ENCODE results near the gene OSBPL10. TPM values are rescaled to one million over a fixed set of nuclear protein-coding genes. Genes with fewer than 3 reads are reported as not detected.

The OSBPL10 gene
- total and polyA plus RNA-seq, 4 donors = 3.9 to 33.0 (median 13.1) TPM

DNA sequence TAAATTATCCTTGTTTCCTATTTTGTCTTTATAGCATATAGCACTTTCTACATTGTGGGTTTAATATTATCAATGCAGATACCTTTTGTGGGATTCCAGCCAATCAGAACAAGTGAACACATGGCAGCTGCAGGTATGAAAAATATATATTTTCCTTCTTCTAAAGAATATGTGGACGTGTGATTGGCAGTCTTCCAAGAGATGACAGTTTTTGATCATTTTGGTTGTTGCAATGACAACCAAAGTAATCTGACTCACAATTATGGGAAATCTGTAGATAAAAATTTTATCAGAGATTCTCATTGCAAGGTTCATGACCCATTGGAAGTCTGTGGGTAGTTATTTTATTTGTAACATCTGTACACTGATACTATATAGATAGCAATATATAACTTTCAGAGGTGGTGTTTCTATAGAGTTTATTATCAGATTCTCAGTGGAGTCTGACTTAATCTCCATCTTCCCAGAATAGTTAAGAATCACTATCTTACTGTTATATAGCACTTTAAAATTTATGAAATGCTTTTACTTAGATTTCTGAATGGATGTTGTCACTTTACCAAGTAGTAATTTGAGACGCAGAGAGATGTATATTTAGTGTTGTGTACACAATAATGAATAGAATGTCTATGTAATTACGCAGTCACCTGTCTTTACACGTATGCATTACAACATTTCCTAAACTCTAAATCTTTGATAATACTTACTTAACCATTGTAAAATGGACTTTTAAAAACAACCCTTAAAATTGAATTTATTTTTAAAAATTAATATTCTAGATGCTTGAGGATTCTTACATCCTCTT lies 365.8 kb downstream of the OSBPL10 start:
- H3K4me3 ChIP-seq = no peak overlapping the region
- WGBS, 2 donors = 72 to 77% methylated on average over 4 of the region's 4 CpGs
- DNase-seq = no peak
- no peaks in the 10 kb centered on the region for H3K9me3 ChIP-seq (ENCODE audit: control insufficient read depth in 4 of 4, insufficient read depth in 3 of 4, low read length in 3 of 4)
- no peak overlapping the region for H3K27ac ChIP-seq (ENCODE audit: low read depth in 1 of 2, low read length in 1 of 2)
- H3K27me3 ChIP-seq (ENCODE audit: control insufficient read depth in 3 of 3, insufficient read depth in 3 of 3, low read length in 2 of 3) = no peaks in the 10 kb centered on the region
- H3K4me1 ChIP-seq (ENCODE audit: control insufficient read depth in 5 of 5, insufficient read depth in 5 of 5, low read length in 5 of 5) = peaks cover 0 to 18% (median 0%) of the 10 kb centered on the region in 5 donors
- TF ChIP-seq CTCF (IDR thresholded peaks at IDR 0.05; ENCODE audit: control extremely low read depth, extremely low read depth) = no peak
- peaks cover 0 to 4% (median under 1%) of the 10 kb centered on the region in 4 donors for H3K36me3 ChIP-seq (ENCODE audit: control insufficient read depth in 4 of 4, insufficient read depth in 4 of 4, low read length in 4 of 4)
- ATAC-seq (ENCODE audit: insufficient read depth, low FRiP score) = no peak
- H3K9ac ChIP-seq (ENCODE audit: insufficient read depth in 1 of 2, low read length in 2 of 2) = no peak overlapping the region

DNA sequence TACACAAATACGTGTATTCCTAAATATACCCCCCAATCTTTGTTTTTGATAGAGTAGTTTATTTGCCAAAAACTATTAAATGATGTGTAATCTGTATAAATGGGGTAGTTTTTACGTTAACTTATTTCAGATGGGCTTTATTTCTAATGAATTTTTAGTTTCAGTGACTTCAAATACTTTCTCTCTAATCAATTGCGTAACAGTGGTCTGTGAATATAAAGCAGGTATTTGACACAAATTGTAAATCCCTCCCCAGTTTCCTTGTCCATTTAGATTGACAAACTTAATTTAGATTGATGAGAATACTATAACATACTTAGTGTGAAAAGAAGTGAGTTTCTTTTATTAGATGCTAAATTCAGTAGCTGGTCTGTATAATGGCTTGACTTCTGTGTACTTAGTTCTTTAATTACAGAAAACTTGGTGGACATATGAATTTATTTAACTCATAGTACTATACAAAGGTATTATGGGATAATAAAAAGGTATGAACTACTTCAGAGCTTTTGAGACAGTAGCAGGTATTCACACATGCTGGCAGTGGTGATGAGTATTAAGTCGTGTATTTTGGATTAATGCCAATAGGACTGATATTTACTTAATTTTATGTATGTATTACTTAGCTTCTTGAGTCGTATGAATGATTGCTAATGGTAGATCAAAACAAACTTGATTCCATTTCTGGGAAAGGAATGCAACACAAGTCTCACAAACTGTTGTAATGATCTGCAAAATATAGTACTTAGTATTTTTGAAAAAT lies 366.7 kb downstream of the OSBPL10 start:
- no peak for DNase-seq
- Histone ChIP-seq H3K4me1 (ENCODE audit: control insufficient read depth in 5 of 5, insufficient read depth in 5 of 5, low read length in 5 of 5) (peaks cover 0 to 18% (median 0%) of the 10 kb centered on the region in 5 donors), H3K27ac (ENCODE audit: low read depth in 1 of 2, low read length in 1 of 2) (no peak overlapping the region), H3K9ac (ENCODE audit: insufficient read depth in 1 of 2, low read length in 2 of 2) (no peak overlapping the region), H3K9me3 (ENCODE audit: control insufficient read depth in 4 of 4, insufficient read depth in 3 of 4, low read length in 3 of 4) (no peaks in the 10 kb centered on the region), H3K27me3 (ENCODE audit: control insufficient read depth in 3 of 3, insufficient read depth in 3 of 3, low read length in 2 of 3) (no peaks in the 10 kb centered on the region), H3K36me3 (ENCODE audit: control insufficient read depth in 4 of 4, insufficient read depth in 4 of 4, low read length in 4 of 4) (peaks cover 0 to 2% (median under 1%) of the 10 kb centered on the region in 4 donors), H3K4me3 (no peak overlapping the region)
- TF ChIP-seq CTCF (IDR thresholded peaks at IDR 0.05; ENCODE audit: control extremely low read depth, extremely low read depth) = no peak
- no peak for ATAC-seq (ENCODE audit: insufficient read depth, low FRiP score)
- 75 to 86% methylated on average over 5 of the region's 5 CpGs for WGBS, 2 donors

GRCh38 chr3:31613654-31614053 lies 367.4 kb downstream of the OSBPL10 start:
- ATAC-seq (ENCODE audit: insufficient read depth, low FRiP score) = no peak
- Histone ChIP-seq H3K27me3 (ENCODE audit: control insufficient read depth in 3 of 3, insufficient read depth in 3 of 3, low read length in 2 of 3) (no peaks in the 10 kb centered on the region), H3K9ac (ENCODE audit: insufficient read depth in 1 of 2, low read length in 2 of 2) (no peak overlapping the region), H3K4me3 (no peak overlapping the region), H3K27ac (ENCODE audit: low read depth in 1 of 2, low read length in 1 of 2) (no peak overlapping the region), H3K4me1 (ENCODE audit: control insufficient read depth in 5 of 5, insufficient read depth in 5 of 5, low read length in 5 of 5) (peaks cover 0 to 18% (median 0%) of the 10 kb centered on the region in 5 donors), H3K36me3 (ENCODE audit: control insufficient read depth in 4 of 4, insufficient read depth in 4 of 4, low read length in 4 of 4) (peaks cover 0 to 2% (median 0%) of the 10 kb centered on the region in 4 donors), H3K9me3 (ENCODE audit: control insufficient read depth in 4 of 4, insufficient read depth in 3 of 4, low read length in 3 of 4) (no peaks in the 10 kb centered on the region)
- TF ChIP-seq CTCF (IDR thresholded peaks at IDR 0.05; ENCODE audit: control extremely low read depth, extremely low read depth) = no peak
- 64 to 76% methylated on average over 4 of the region's 4 CpGs for WGBS, 2 donors
- peak in 1 of 3 donors; percentile 34 for DNase-seq
